Spleen (tissue), 11 donors: Measurements from ENCODE around the gene ERG28. TPM values are rescaled to one million over a fixed set of nuclear protein-coding genes. Genes with fewer than 3 reads are reported as not detected.

Experiments used
- DNase-seq: peaks from one replicate; pipeline ENCODE4 v3.0.0-alpha.2; 2020
- H3K27ac ChIP-seq, 8 donors: fragments of 200-600 bp; sonication (generic) in 7 of 8; 1 replicate in 4 of 8; 2 replicates in 4 of 8; pipeline versions ENCODE4 v1.5.0 to v1.8.0; 2016 to 2021; ENCODE audit warnings: inconsistent platforms in 4 of 8, mild to moderate bottlenecking in 4 of 8, moderate library complexity in 1 of 8
- H3K27me3 ChIP-seq, 7 donors: fragments of 200-600 bp; sonication (generic) in 6 of 7; replicated peaks in 1 of 7; 1 replicate in 4 of 7; 2 replicates in 3 of 7; pipeline versions ENCODE4 v1.5.0 to v1.8.0; 2016 to 2021; ENCODE audit warnings: inconsistent platforms in 3 of 7, mild to moderate bottlenecking in 1 of 7
- H3K36me3 ChIP-seq, 6 donors: fragments of 200-600 bp; sonication (generic) in 5 of 6; 1 replicate in 4 of 6; 2 replicates in 2 of 6; pipeline versions ENCODE4 v1.5.0 to v1.8.0; 2016 to 2021; ENCODE audit warnings: inconsistent platforms in 2 of 6
- H3K4me1 ChIP-seq, 6 donors: fragments of 200-600 bp; sonication (generic) in 5 of 6; 1 replicate in 3 of 6; 2 replicates in 3 of 6; pipeline versions ENCODE4 v1.5.0 to v1.8.0; 2016 to 2021; ENCODE audit warnings: inconsistent platforms in 3 of 6
- H3K4me3 ChIP-seq, 8 donors: fragments of 200-600 bp; sonication (generic) in 7 of 8; 1 replicate in 4 of 8; 2 replicates in 4 of 8; pipeline versions ENCODE4 v1.5.0 to v1.8.0; 2016 to 2021; ENCODE audit warnings: inconsistent platforms in 4 of 8, mild to moderate bottlenecking in 4 of 8, moderate library complexity in 2 of 8
- H3K9me3 ChIP-seq, 8 donors: fragments of 200-600 bp; sonication (generic) in 7 of 8; 1 replicate in 4 of 8; 2 replicates in 4 of 8; pipeline versions ENCODE4 v1.5.0 to v1.8.0; 2016 to 2021; ENCODE audit warnings: inconsistent platforms in 4 of 8
- CTCF ChIP-seq, 11 experiments: fragments of 200-600 bp in 7 of 11; fragments of 450-650 bp in 4 of 11; sonication (generic) in 4 of 11; IDR thresholded peaks in 8 of 11; conservative IDR thresholded peaks in 3 of 11; 1 replicate in 7 of 11; 2 replicates in 4 of 11; pipeline versions ENCODE4 v1.4.0 to v1.8.0; 2016 to 2021; ENCODE audit warnings: antibody characterized with exemption in 11 of 11, inconsistent platforms in 4 of 11, mild to moderate bottlenecking in 1 of 11
- POLR2A ChIP-seq, 3 donors: fragments of 450-650 bp; IDR thresholded peaks; one replicate each; pipeline ENCODE4 v1.5.1; 2017; ENCODE audit warnings: antibody characterized with exemption in 3 of 3, mild to moderate bottlenecking in 1 of 3
- POLR2AphosphoS5 ChIP-seq, 3 donors: sonication (generic); formaldehyde crosslinking; IDR thresholded peaks; one replicate each; pipeline ENCODE4 v1.5.1; 2017; ENCODE audit warnings: antibody characterized with exemption in 3 of 3
- WGBS, 5 donors: extraction: QIAGEN DNeasy Blood & Tissue Kit in 3 of 5; methylation state at CpG; one replicate each; pipeline versions ENCODE4 v1.1.5 to v1.1.7; 2013 to 2018; 5-methylcytosine and 5-hydroxymethylcytosine counted together
- intact Hi-C: fragments of 100-400 bp; cut with DNase I; formaldehyde crosslinking; loops from one replicate; pipeline ENCODE4 v1.15.0; 2023; ENCODE audit warnings: low total_unique reads
- polyA plus RNA-seq, 3 donors: library from polyadenylated mRNA; stranded (reverse); fragments of 200-250 nt; gene quantifications; one replicate each; pipeline ENCODE4 v1.2.1, GENCODE V29; 2013
- total RNA-seq, 7 donors: library from RNA; depleted of rRNA in 3 of 7; stranded (reverse); fragments of >200 nt in 3 of 7; fragmentation: NEBNext Ultra II Directional in 4 of 7; extraction: Animal tissue kit (Norgen Biotek cat#: 25700) in 4 of 7; gene quantifications; one replicate each; pipeline versions ENCODE4 v1.1.0 to v1.2.1, GENCODE V29; 2016 to 2021
- donor health status: healthy with polysubstance abuse.
- donor health status: DM: no; HTN: no; CAD: no; lungs with moderate emphysema.
- donor health status: DM: no; HTN: no; CAD: no.
- donor health status: Bipolar disorder and iron deficiency.
- donor health status: healthy.
- donor health status: DM: no; HTN: no; CAD: no.
- donor health status: DM: yes; HTN: yes; CAD: no.

ERG28 gene
- total and polyA plus RNA-seq, 10 donors: 6.1 to 11.1 (median 7.8) TPM

GRCh38 chr14:75636100-75636692 lies 24.5 kb downstream of the ERG28 start:
- Histone ChIP-seq H3K36me3 (peaks cover 0 to 44% (median 0%) of the 10 kb centered on the region in 6 donors), H3K4me1 (peaks cover 0 to 1% (median 0%) of the 10 kb centered on the region in 6 donors), H3K9me3 (no peaks in the 10 kb centered on the region), H3K4me3 (no peak overlapping the region), H3K27me3 (no peaks in the 10 kb centered on the region), H3K27ac (peak overlapping the region in 5 of 8 donors; percentile 36 to 59 (median 55))
- WGBS, 5 donors: 68 to 89% (median 79%) methylated on average over 12 to 13 of the region's 13 CpGs
- TF ChIP-seq POLR2A (IDR thresholded peaks at IDR 0.05) (no peak), POLR2AphosphoS5 (IDR thresholded peaks at IDR 0.05) (peak; percentile 47 to 62 (median 53)), CTCF (IDR thresholded peaks at IDR 0.05 in 8 of 11, conservative IDR thresholded peaks at IDR 0.05 in 3 of 11) (no peak)
- intact Hi-C loops: no loop called here
- DNase-seq: no peak

- no peaks in the 10 kb centered on the region for H3K9me3 ChIP-seq
- no peak for TF ChIP-seq POLR2A (IDR thresholded peaks at IDR 0.05)
- no peak for TF ChIP-seq POLR2AphosphoS5 (IDR thresholded peaks at IDR 0.05)
- no peak for TF ChIP-seq CTCF (IDR thresholded peaks at IDR 0.05 in 8 of 11, conservative IDR thresholded peaks at IDR 0.05 in 3 of 11)
- no peak overlapping the region for H3K27ac ChIP-seq
- intact Hi-C loops: no loop called here
- peaks cover 0 to 30% (median 0%) of the 10 kb centered on the region in 6 donors for H3K36me3 ChIP-seq
- WGBS, 5 donors: 92 to 94% (median 93%) methylated on average over 5 of the region's 5 CpGs
- no peak for DNase-seq
- H3K4me3 ChIP-seq: no peak overlapping the region
- H3K27me3 ChIP-seq: no peaks in the 10 kb centered on the region
- H3K4me1 ChIP-seq: peaks cover 0 to 8% (median 0%) of the 10 kb centered on the region in 6 donors
These were observed 25.8 kb downstream of the ERG28 start for GRCh38 chr14:75634848-75635247.

DNA sequence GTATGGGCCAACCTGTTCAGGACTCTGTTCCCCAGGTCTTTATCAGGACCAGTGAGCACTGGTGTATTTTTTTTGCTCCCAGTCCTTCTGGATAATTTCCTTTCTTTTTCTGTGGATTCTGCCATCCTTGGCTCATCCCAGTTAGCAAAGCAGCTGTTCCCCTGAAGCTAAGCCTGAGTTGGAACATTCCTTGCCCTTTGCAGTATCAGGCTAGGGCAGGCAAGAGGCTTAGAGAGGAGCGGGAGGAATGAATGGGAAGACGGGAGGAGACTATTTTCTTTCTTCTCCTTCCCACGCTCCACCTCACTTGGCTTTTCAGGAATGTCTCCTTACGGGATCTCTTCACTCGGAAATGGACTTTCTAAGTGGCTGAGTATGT lies 29.2 kb downstream of the ERG28 start:
- no peaks in the 10 kb centered on the region for H3K9me3 ChIP-seq
- WGBS, 5 donors: 62 to 88% (median 77%) methylated on average over 5 of the region's 5 CpGs
- H3K36me3 ChIP-seq: peaks cover 0 to 13% (median 0%) of the 10 kb centered on the region in 6 donors
- intact Hi-C loops: no loop called here
- no peaks in the 10 kb centered on the region for H3K27me3 ChIP-seq
- TF ChIP-seq POLR2A (IDR thresholded peaks at IDR 0.05) (no peak), POLR2AphosphoS5 (IDR thresholded peaks at IDR 0.05) (peak in 1 of 3 donors; percentile 60), CTCF (IDR thresholded peaks at IDR 0.05 in 8 of 11, conservative IDR thresholded peaks at IDR 0.05 in 3 of 11) (no peak)
- H3K4me1 ChIP-seq: peaks cover 0 to 8% (median 0%) of the 10 kb centered on the region in 6 donors
- H3K4me3 ChIP-seq: no peak overlapping the region
- H3K27ac ChIP-seq: peak overlapping the region in 4 of 8 donors; percentile 44 to 58 (median 48)
- no peak for DNase-seq

DNA sequence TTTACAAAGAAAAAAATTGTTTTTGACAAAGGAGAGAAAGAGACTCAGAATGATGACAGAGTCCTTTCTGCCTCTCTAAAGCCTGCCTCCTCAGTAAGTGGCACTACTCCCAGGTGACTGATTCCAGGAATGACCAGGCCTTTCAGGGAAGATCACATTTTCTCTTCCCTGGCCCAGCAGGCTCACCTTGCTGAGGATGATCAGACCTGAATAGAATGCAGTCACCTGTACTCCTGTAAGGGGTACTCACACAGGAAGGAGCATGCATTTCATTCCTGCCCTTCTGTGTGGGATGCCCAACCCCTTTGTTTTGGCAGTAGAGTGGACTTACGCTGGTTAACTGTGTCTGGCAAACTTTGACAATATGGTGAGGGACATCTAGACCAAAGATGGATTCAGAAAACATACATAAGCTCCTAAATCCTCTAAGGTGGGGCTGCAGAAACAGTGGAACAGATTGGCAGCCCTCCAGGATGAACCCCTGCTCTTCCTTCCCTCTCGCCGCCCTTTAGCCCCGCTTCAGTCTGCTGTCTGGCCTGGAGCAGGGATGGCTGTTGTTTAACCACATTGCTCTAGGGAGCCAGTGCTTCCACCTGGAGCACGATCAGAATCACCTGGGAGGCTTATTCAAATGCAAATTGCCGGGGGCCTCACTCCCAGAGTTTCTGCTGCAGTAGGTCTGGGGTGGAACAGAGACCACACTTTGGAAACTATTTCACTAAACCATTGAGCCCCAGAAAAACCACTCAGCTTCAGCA lies 29.8 kb downstream of the ERG28 start:
- Histone ChIP-seq H3K9me3 (no peaks in the 10 kb centered on the region), H3K4me3 (no peak overlapping the region), H3K27me3 (no peaks in the 10 kb centered on the region), H3K27ac (peak overlapping the region in 4 of 8 donors; percentile 44 to 58 (median 48)), H3K36me3 (peaks cover 0 to 13% (median 0%) of the 10 kb centered on the region in 6 donors), H3K4me1 (peaks cover 0 to 8% (median 0%) of the 10 kb centered on the region in 6 donors)
- DNase-seq: no peak
- TF ChIP-seq POLR2A (IDR thresholded peaks at IDR 0.05) (no peak), POLR2AphosphoS5 (IDR thresholded peaks at IDR 0.05) (no peak), CTCF (IDR thresholded peaks at IDR 0.05 in 8 of 11, conservative IDR thresholded peaks at IDR 0.05 in 3 of 11) (no peak)
- intact Hi-C loops: no loop called here
- WGBS, 5 donors: 72 to 86% (median 75%) methylated on average over 6 of the region's 6 CpGs
